Neural cell (in vitro differentiated cells): ENCODE data around the gene TMEM174. TPM values are rescaled to one million over a fixed set of nuclear protein-coding genes. Genes with fewer than 3 reads are reported as not detected.

ENCODE experiments used
- H2AFZ ChIP-seq: fragments of 200-600, 300-800 bp; sonication (generic), shearing (Covaris generic); 2 replicates; pipeline ENCODE4 v1.6.0; 2014; ENCODE audit warnings: low read depth, mild to moderate bottlenecking, antibody characterized with exemption, low read length, moderate library complexity
- H3F3A ChIP-seq: fragments of 200-600 bp; shearing (Covaris generic); 2 replicates; pipeline ENCODE4 v1.6.1; 2016; ENCODE audit warnings: mild to moderate bottlenecking, moderate library complexity, mixed read lengths, antibody characterized with exemption, low read length; ENCODE audit not compliant: insufficient read depth, poor library complexity, severe bottlenecking
- H3K27ac ChIP-seq: fragments of 200-600, 300-800 bp; sonication (generic), shearing (Covaris generic); 2 replicates; pipeline ENCODE4 v1.5.1; 2014; ENCODE audit warnings: mild to moderate bottlenecking, low read length, moderate library complexity
- H3K27me3 ChIP-seq: fragments of 300-800, 200-600 bp; sonication (generic), shearing (Covaris generic); 2 replicates; pipeline ENCODE4 v1.6.0; 2014; ENCODE audit warnings: mild to moderate bottlenecking, low read depth, low read length, moderate library complexity; ENCODE audit not compliant: insufficient read depth
- H3K36me3 ChIP-seq: fragments of 300-800, 200-600 bp; sonication (generic), shearing (Covaris generic); 2 replicates; pipeline ENCODE4 v1.5.1; 2014; ENCODE audit warnings: mild to moderate bottlenecking, antibody characterized with exemption, low read length, moderate library complexity; ENCODE audit not compliant: insufficient read depth
- H3K4me2 ChIP-seq: fragments of 300-800, 200-600 bp; sonication (generic), shearing (Covaris generic); 2 replicates; pipeline ENCODE4 v1.6.0; 2014; ENCODE audit warnings: mild to moderate bottlenecking, low read length
- H3K4me3 ChIP-seq: fragments of 300-800, 200-600 bp; sonication (generic), shearing (Covaris generic); 2 replicates; pipeline ENCODE4 v1.5.1; 2014; ENCODE audit warnings: mild to moderate bottlenecking, low read length, moderate library complexity
- H3K79me2 ChIP-seq: fragments of 200-600 bp; shearing (Covaris generic); replicated peaks from 2 replicates; pipeline ENCODE4 v1.6.0; 2014; ENCODE audit warnings: mild to moderate bottlenecking, low read length, moderate library complexity; ENCODE audit not compliant: insufficient read depth
- H3K9ac ChIP-seq: fragments of 300-800, 200-600 bp; sonication (generic), shearing (Covaris generic); 2 replicates; pipeline ENCODE4 v1.6.1; 2016; ENCODE audit warnings: mild to moderate bottlenecking, low read length, mixed read lengths
- H3K9me2 ChIP-seq: fragments of 200-600 bp; shearing (Covaris generic); 2 replicates; pipeline ENCODE4 v1.6.1; 2016; ENCODE audit warnings: mild to moderate bottlenecking, low read length, mixed read lengths; ENCODE audit not compliant: insufficient read depth
- H3K9me3 ChIP-seq: fragments of 200-600, 300-800 bp; sonication (generic), shearing (Covaris generic); 2 replicates; pipeline ENCODE4 v1.6.1; 2016; ENCODE audit warnings: mild to moderate bottlenecking, mixed run types, low read length, moderate library complexity, mixed read lengths
- H4K20me1 ChIP-seq: fragments of 200-600 bp; shearing (Covaris generic); 2 replicates; pipeline ENCODE4 v1.6.1; 2016; ENCODE audit warnings: mild to moderate bottlenecking, mixed run types; ENCODE audit not compliant: insufficient read depth
- CTCF ChIP-seq: fragments of 450-650 bp; IDR thresholded peaks from 2 replicates; pipeline ENCODE4 v1.5.1; 2014; ENCODE audit warnings: antibody characterized with exemption, mild to moderate bottlenecking, moderate library complexity; ENCODE audit not compliant: poor library complexity, severe bottlenecking
- EP300 ChIP-seq: fragments of 450-650 bp; conservative IDR thresholded peaks from 2 replicates; pipeline ENCODE4 v1.6.1; 2014; ENCODE audit warnings: antibody characterized with exemption, mild to moderate bottlenecking, moderate library complexity; ENCODE audit not compliant: poor library complexity, severe bottlenecking
- EZH2 ChIP-seq: fragments of 200-600, 300-800 bp; shearing (Covaris generic), sonication (generic); IDR thresholded peaks from 2 replicates; pipeline ENCODE4 v1.6.1; 2014; ENCODE audit warnings: antibody characterized with exemption, low read length, borderline replicate concordance, mild to moderate bottlenecking; ENCODE audit not compliant: insufficient read depth, poor library complexity, severe bottlenecking
- MXI1 ChIP-seq: fragments of 450-650 bp; conservative IDR thresholded peaks from 2 replicates; pipeline ENCODE4 v1.6.1; 2014; ENCODE audit warnings: antibody characterized with exemption, mild to moderate bottlenecking; ENCODE audit not compliant: poor library complexity, severe bottlenecking
- POLR2AphosphoS5 ChIP-seq: IDR thresholded peaks from 2 replicates; pipeline ENCODE4 v1.6.1; 2012
- RAD21 ChIP-seq: fragments of 450-650 bp; conservative IDR thresholded peaks from 2 replicates; pipeline ENCODE4 v1.6.1; 2014; ENCODE audit warnings: antibody characterized with exemption, mild to moderate bottlenecking, moderate library complexity
- REST ChIP-seq: IDR thresholded peaks from 2 replicates; pipeline ENCODE4 v1.6.1; 2012; ENCODE audit warnings: borderline replicate concordance
- SMC3 ChIP-seq: fragments of 450-650 bp; conservative IDR thresholded peaks from 2 replicates; pipeline ENCODE4 v1.6.1; 2014; ENCODE audit warnings: antibody characterized with exemption, mild to moderate bottlenecking, moderate library complexity; ENCODE audit not compliant: poor library complexity
- TAF1 ChIP-seq: IDR thresholded peaks from 2 replicates; pipeline ENCODE4 v1.6.1; 2012; ENCODE audit warnings: low read depth
- polyA plus RNA-seq: library from polyadenylated mRNA; depleted of rRNA; stranded (reverse); fragments of >200 nt; gene quantifications from 2 replicates; pipeline ENCODE4 v1.2.3, GENCODE V29; 2014

TMEM174 gene
- polyA plus RNA-seq, 1 donor from 2014 or later, result not detected

- no peak overlapping the region for H3K27ac ChIP-seq
- H3K4me2 ChIP-seq, result no peak overlapping the region
- H3K9ac ChIP-seq, result no peak overlapping the region
- TF ChIP-seq TAF1, result no peak
- no peak for TF ChIP-seq SMC3
- no peak for TF ChIP-seq RAD21
- no peak for TF ChIP-seq EP300
- TF ChIP-seq POLR2AphosphoS5, result no peak
- no peak for TF ChIP-seq REST
- TF ChIP-seq CTCF, result no peak
- TF ChIP-seq MXI1, result no peak
- TF ChIP-seq EZH2, result no peak
- H3K79me2 ChIP-seq, result no peaks in the 10 kb centered on the region
- H3F3A ChIP-seq, result no peaks in the 10 kb centered on the region
- no peaks in the 10 kb centered on the region for H3K27me3 ChIP-seq
- H2AFZ ChIP-seq, result no peak overlapping the region
- no peak overlapping the region for H3K4me3 ChIP-seq
- H3K9me2 ChIP-seq, result no peaks in the 10 kb centered on the region
- no peaks in the 10 kb centered on the region for H3K9me3 ChIP-seq
- no peaks in the 10 kb centered on the region for H4K20me1 ChIP-seq
- no peaks in the 10 kb centered on the region for H3K36me3 ChIP-seq
Measured at GRCh38 chr5:73136055-73136562, 36.9 kb upstream of the TMEM174 start.

GRCh38 chr5:73137563-73138530 lies 35.1 kb upstream of the TMEM174 start:
- H3F3A ChIP-seq, result no peaks in the 10 kb centered on the region
- no peaks in the 10 kb centered on the region for H3K9me3 ChIP-seq
- H3K4me2 ChIP-seq, result no peak overlapping the region
- no peak overlapping the region for H3K27ac ChIP-seq
- no peak overlapping the region for H3K9ac ChIP-seq
- no peak overlapping the region for H3K4me3 ChIP-seq
- no peaks in the 10 kb centered on the region for H3K27me3 ChIP-seq
- H4K20me1 ChIP-seq, result no peaks in the 10 kb centered on the region
- no peaks in the 10 kb centered on the region for H3K79me2 ChIP-seq
- H3K9me2 ChIP-seq, result no peaks in the 10 kb centered on the region
- no peak overlapping the region for H2AFZ ChIP-seq
- H3K36me3 ChIP-seq, result no peaks in the 10 kb centered on the region
- no peak for TF ChIP-seq RAD21
- no peak for TF ChIP-seq MXI1
- TF ChIP-seq EZH2, result no peak
- no peak for TF ChIP-seq REST
